Smooth muscle cell (in vitro differentiated cells): Measurements from ENCODE around the gene SFRP5. TPM values are rescaled to one million over a fixed set of nuclear protein-coding genes. Genes with fewer than 3 reads are reported as not detected.

Experiments used
- DNase-seq: peaks from one replicate; lab custom pipeline; 2025; ENCODE audit not compliant: unreplicated experiment; lab: John Stamatoyannopoulos, UW
- H2AFZ ChIP-seq: fragments of 200-600 bp; sonication (generic); 2 replicates; pipeline ENCODE4 v1.6.0; 2016; ENCODE audit warnings: antibody characterized with exemption, low read depth, mild to moderate bottlenecking
- H3F3A ChIP-seq: fragments of 200-600 bp; sonication (generic); 2 replicates; pipeline ENCODE4 v1.6.0; 2017; ENCODE audit warnings: antibody characterized with exemption, low read depth
- H3K27ac ChIP-seq: fragments of 200-600 bp; sonication (generic); 2 replicates; pipeline ENCODE4 v1.5.1; 2016; ENCODE audit warnings: low read depth, mild to moderate bottlenecking
- H3K27me3 ChIP-seq: fragments of 200-600 bp; sonication (generic); 2 replicates; pipeline ENCODE4 v1.6.1; 2016; ENCODE audit warnings: low read depth, mild to moderate bottlenecking
- H3K36me3 ChIP-seq: fragments of 200-600 bp; sonication (generic); 2 replicates; pipeline ENCODE4 v1.5.1; 2016; ENCODE audit warnings: low read depth
- H3K4me1 ChIP-seq: fragments of 200-600 bp; sonication (generic); 2 replicates; pipeline ENCODE4 v1.5.1; 2016; ENCODE audit warnings: low read depth
- H3K4me2 ChIP-seq: fragments of 200-600 bp; sonication (generic); 2 replicates; pipeline ENCODE4 v1.6.0; 2016; ENCODE audit warnings: mild to moderate bottlenecking
- H3K4me3 ChIP-seq: fragments of 200-600 bp; sonication (generic); 2 replicates; pipeline ENCODE4 v1.5.1; 2016; ENCODE audit warnings: mild to moderate bottlenecking
- H3K79me2 ChIP-seq: fragments of 200-600 bp; sonication (generic); 2 replicates; pipeline ENCODE4 v1.6.0; 2016; ENCODE audit warnings: low read depth, mild to moderate bottlenecking
- H3K9ac ChIP-seq: fragments of 200-600 bp; sonication (generic); 2 replicates; pipeline ENCODE4 v1.6.0; 2016; ENCODE audit warnings: low read depth
- H3K9me3 ChIP-seq: fragments of 200-600 bp; sonication (generic); replicated peaks from 2 replicates; pipeline ENCODE4 v1.5.1; 2016; ENCODE audit warnings: low read depth
- H4K20me1 ChIP-seq: fragments of 200-600 bp; sonication (generic); 2 replicates; pipeline ENCODE4 v1.6.0; 2016; ENCODE audit warnings: low read depth
- WGBS: methylation state at CpG from one replicate; pipeline ENCODE4 v1.1.7; 2016; ENCODE audit warnings: low lambda C conversion rate; 5-methylcytosine and 5-hydroxymethylcytosine counted together
- polyA plus RNA-seq: library from polyadenylated mRNA; unstranded; fragments of >200 nt; fragmentation: Nextera tagmentation; extraction: Ambion mirVana; gene quantifications from 2 replicates; pipeline ENCODE4 v1.2.1, GENCODE V29; 2016
- total RNA-seq: library from RNA; depleted of rRNA; stranded (reverse); fragments of >200 nt; gene quantifications from 2 replicates; pipeline ENCODE4 v1.2.3, GENCODE V29; 2014
- TF ChIP-seq, protein P1 (sequence below): fragments of 200-600 bp; sonication (generic); IDR thresholded peaks from 2 replicates; pipeline ENCODE4 v1.5.1; 2017; ENCODE audit warnings: borderline replicate concordance, mild to moderate bottlenecking, antibody characterized with exemption; ENCODE audit not compliant: insufficient read depth, poor library complexity, severe bottlenecking

Gene SFRP5
- total and polyA plus RNA-seq, 2 experiments from 2014 or later: 0.11 TPM; not detected in 1

DNA sequence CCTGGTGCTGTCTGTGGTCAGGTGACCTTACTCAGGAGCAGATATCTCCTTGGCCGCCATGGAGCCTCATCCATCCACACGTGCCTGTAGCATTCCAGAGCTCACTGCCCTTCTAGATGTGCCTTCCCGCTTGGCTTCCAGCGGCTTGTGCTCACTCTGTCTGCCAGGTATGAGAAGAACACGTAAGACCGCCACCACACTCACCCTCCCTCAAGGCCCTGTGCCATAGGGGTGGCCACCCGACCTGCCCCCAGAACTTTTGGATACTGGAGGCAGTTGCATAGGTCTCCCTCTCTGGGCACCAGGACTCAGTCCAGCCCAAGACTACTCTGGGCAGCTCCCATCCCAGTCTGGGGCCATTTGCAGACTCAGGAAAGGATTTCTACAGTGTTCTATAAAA lies 54.2 kb downstream of the SFRP5 start:
- TF ChIP-seq, protein P1, sequence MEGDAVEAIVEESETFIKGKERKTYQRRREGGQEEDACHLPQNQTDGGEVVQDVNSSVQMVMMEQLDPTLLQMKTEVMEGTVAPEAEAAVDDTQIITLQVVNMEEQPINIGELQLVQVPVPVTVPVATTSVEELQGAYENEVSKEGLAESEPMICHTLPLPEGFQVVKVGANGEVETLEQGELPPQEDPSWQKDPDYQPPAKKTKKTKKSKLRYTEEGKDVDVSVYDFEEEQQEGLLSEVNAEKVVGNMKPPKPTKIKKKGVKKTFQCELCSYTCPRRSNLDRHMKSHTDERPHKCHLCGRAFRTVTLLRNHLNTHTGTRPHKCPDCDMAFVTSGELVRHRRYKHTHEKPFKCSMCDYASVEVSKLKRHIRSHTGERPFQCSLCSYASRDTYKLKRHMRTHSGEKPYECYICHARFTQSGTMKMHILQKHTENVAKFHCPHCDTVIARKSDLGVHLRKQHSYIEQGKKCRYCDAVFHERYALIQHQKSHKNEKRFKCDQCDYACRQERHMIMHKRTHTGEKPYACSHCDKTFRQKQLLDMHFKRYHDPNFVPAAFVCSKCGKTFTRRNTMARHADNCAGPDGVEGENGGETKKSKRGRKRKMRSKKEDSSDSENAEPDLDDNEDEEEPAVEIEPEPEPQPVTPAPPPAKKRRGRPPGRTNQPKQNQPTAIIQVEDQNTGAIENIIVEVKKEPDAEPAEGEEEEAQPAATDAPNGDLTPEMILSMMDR: no peak
- no peaks in the 10 kb centered on the region for H3K36me3 ChIP-seq
- no peak overlapping the region for H3K4me2 ChIP-seq
- H3K27me3 ChIP-seq: no peaks in the 10 kb centered on the region
- no peaks in the 10 kb centered on the region for H3F3A ChIP-seq
- no peaks in the 10 kb centered on the region for H3K9me3 ChIP-seq
- H3K9ac ChIP-seq: no peak overlapping the region
- WGBS: 96% methylated on average over 7 of the region's 7 CpGs
- H3K79me2 ChIP-seq: peaks cover 16% of the 10 kb centered on the region
- DNase-seq: no peak
- no peak overlapping the region for H2AFZ ChIP-seq
- no peak overlapping the region for H3K27ac ChIP-seq
- H3K4me1 ChIP-seq: peaks cover 38% of the 10 kb centered on the region
- H4K20me1 ChIP-seq: peaks cover 28% of the 10 kb centered on the region
- no peak overlapping the region for H3K4me3 ChIP-seq

Other genes starting within 250 kb of the SFRP5 start
- gene ANKRD2, start 199.2 kb downstream of the SFRP5 start, total RNA-seq: not detected in 2 replicates
- 0.30 TPM in 1 of 2 replicates, not detected in the other for gene ANKRD2, start 199.2 kb downstream of the SFRP5 start, polyA plus RNA-seq
- not detected in 2 replicates for gene HOGA1, start 187.6 kb downstream of the SFRP5 start, total RNA-seq
- gene HOGA1, start 187.6 kb downstream of the SFRP5 start, polyA plus RNA-seq: 0.10 TPM in 1 of 2 replicates, not detected in the other
- gene C10orf62, start 182.3 kb downstream of the SFRP5 start, total RNA-seq: not detected in 2 replicates
- not detected in 2 replicates for gene C10orf62, start 182.3 kb downstream of the SFRP5 start, polyA plus RNA-seq
- 2.9 and 9.3 TPM in 2 replicates for gene MORN4, start 138.5 kb downstream of the SFRP5 start, total RNA-seq
- gene MORN4, start 138.5 kb downstream of the SFRP5 start, polyA plus RNA-seq: 11.3 and 16.8 TPM in 2 replicates
- 20.8 and 23.4 TPM in 2 replicates for gene PI4K2A, start 131.3 kb downstream of the SFRP5 start, total RNA-seq
- gene PI4K2A, start 131.3 kb downstream of the SFRP5 start, polyA plus RNA-seq: 20.4 and 21.0 TPM in 2 replicates
- 14.9 and 23.8 TPM in 2 replicates for gene AVPI1, start 84.8 kb downstream of the SFRP5 start, total RNA-seq
- gene AVPI1, start 84.8 kb downstream of the SFRP5 start, polyA plus RNA-seq: 26.9 and 32.5 TPM in 2 replicates
- 46.3 and 58.4 TPM in 2 replicates for gene MARVELD1, start 58.3 kb downstream of the SFRP5 start, total RNA-seq
- 95.5 and 132 TPM in 2 replicates for gene MARVELD1, start 58.3 kb downstream of the SFRP5 start, polyA plus RNA-seq
- gene ZFYVE27, start 34.9 kb downstream of the SFRP5 start, total RNA-seq: 7.0 and 9.7 TPM in 2 replicates
- 11.4 and 14.0 TPM in 2 replicates for gene ZFYVE27, start 34.9 kb downstream of the SFRP5 start, polyA plus RNA-seq
- not detected in 2 replicates for gene GOLGA7B, start 77.8 kb upstream of the SFRP5 start, total RNA-seq
- not detected in 2 replicates for gene GOLGA7B, start 77.8 kb upstream of the SFRP5 start, polyA plus RNA-seq